Endodermal cell (in vitro differentiated cells): ENCODE measurements around the gene NIP7. TPM values are rescaled to one million over a fixed set of nuclear protein-coding genes. Genes with fewer than 3 reads are reported as not detected.

Experiments
- DNase-seq: peaks from one replicate; pipeline ENCODE4 v3.0.0-alpha.2; 2017
- H3K27ac ChIP-seq: 2 replicates; pipeline ENCODE4 v1.5.1; 2013; ENCODE audit warnings: mild to moderate bottlenecking, low read depth, low read length, moderate library complexity
- H3K27me3 ChIP-seq: 2 replicates; pipeline ENCODE4 v1.6.1; 2013; ENCODE audit warnings: mild to moderate bottlenecking, low read length, moderate library complexity; ENCODE audit not compliant: insufficient read depth, control insufficient read depth, poor library complexity, severe bottlenecking
- H3K36me3 ChIP-seq: 2 replicates; pipeline ENCODE4 v1.7.0; 2013; ENCODE audit warnings: mild to moderate bottlenecking, low read length, moderate library complexity; ENCODE audit not compliant: control insufficient read depth, insufficient read depth
- H3K4me1 ChIP-seq: one replicate; pipeline ENCODE4 v1.7.0; 2013; ENCODE audit warnings: low read length; ENCODE audit not compliant: control insufficient read depth, insufficient read depth
- H3K4me3 ChIP-seq: 2 replicates; pipeline ENCODE4 v1.5.1; 2013; ENCODE audit warnings: mild to moderate bottlenecking, low read length, moderate library complexity
- H3K9ac ChIP-seq: 2 replicates; pipeline ENCODE4 v1.6.1; 2013; ENCODE audit warnings: mild to moderate bottlenecking, low read length, moderate library complexity; ENCODE audit not compliant: poor library complexity, severe bottlenecking; ENCODE audit errors: extremely low read depth
- H3K9me3 ChIP-seq: 2 replicates; pipeline ENCODE4 v1.6.1; 2013; ENCODE audit warnings: mild to moderate bottlenecking, low read length, moderate library complexity; ENCODE audit not compliant: control insufficient read depth
- H3K27ac Mint-ChIP-seq: 2 replicates; pipeline ENCODE4 v1.8.0; 2020; ENCODE audit warnings: mixed read lengths
- H3K27me3 Mint-ChIP-seq: 2 replicates; pipeline ENCODE4 v1.8.0; 2021; ENCODE audit warnings: mild to moderate bottlenecking, mixed read lengths; ENCODE audit not compliant: insufficient read depth
- H3K36me3 Mint-ChIP-seq: 2 replicates; pipeline ENCODE4 v1.8.0; 2020; ENCODE audit warnings: low read depth, mixed read lengths
- H3K4me1 Mint-ChIP-seq: 2 replicates; pipeline ENCODE4 v1.8.0; 2020; ENCODE audit warnings: mixed read lengths
- H3K4me3 Mint-ChIP-seq: 2 replicates; pipeline ENCODE4 v1.8.0; 2020; ENCODE audit warnings: mild to moderate bottlenecking, moderate library complexity, mixed read lengths
- H3K9me3 Mint-ChIP-seq: 2 replicates; pipeline ENCODE4 v1.8.0; 2020; ENCODE audit warnings: mild to moderate bottlenecking, mixed read lengths
- WGBS, 2 experiments: methylation state at CpG; one replicate each; pipeline versions ENCODE4 v1.1.5 to v1.1.7; 2013; ENCODE audit warnings: missing lambda C conversion rate in 2 of 2, mixed read lengths in 1 of 2; ENCODE audit not compliant: insufficient coverage in 1 of 2, insufficient read length in 1 of 2; 5-methylcytosine and 5-hydroxymethylcytosine counted together
- total RNA-seq, 2 donors: library from RNA; stranded (reverse); fragmentation: NEBNext Ultra II Directional in 1 of 2; extraction: Animal tissue kit (Norgen Biotek cat#: 25700) in 1 of 2; gene quantifications; 2 replicates in 1 of 2; 3 replicates in 1 of 2; pipeline ENCODE4 v1.2.1, GENCODE V29; 2021
- TF ChIP-seq, protein P1 (sequence below): fragments of 200-600 bp; sonication (generic); conservative IDR thresholded peaks from 2 replicates; pipeline ENCODE4 v1.5.0; 2021; ENCODE audit warnings: antibody characterized with exemption, mild to moderate bottlenecking

Gene NIP7
- total RNA-seq, 2 donors from 2014 or later, result 30.5 to 36.3 TPM

DNA sequence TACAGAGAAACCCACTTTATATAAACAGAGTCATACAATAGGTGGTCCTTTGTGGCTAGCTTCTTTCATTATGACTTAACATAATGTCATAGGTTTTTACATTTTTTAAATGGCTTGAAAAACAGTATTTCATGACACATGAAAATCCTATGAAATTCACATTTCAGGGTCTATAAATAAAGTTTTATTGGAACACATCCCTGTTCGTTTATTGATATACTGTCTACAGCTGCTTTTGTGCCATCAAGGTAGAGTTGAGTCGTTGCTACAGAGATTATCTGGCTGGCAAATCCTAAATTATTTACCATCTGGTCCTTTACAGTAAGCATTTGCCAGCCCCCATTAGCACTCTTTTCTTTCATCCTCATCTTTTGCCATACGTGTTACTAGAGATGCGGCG, 26.1 kb upstream of the NIP7 start:
- H3K9me3 ChIP-seq, result no peaks in the 10 kb centered on the region
- H3K36me3 Mint-ChIP-seq, result peaks cover 29% of the 10 kb centered on the region
- H3K9me3 Mint-ChIP-seq, result no peaks in the 10 kb centered on the region
- TF ChIP-seq, protein P1, sequence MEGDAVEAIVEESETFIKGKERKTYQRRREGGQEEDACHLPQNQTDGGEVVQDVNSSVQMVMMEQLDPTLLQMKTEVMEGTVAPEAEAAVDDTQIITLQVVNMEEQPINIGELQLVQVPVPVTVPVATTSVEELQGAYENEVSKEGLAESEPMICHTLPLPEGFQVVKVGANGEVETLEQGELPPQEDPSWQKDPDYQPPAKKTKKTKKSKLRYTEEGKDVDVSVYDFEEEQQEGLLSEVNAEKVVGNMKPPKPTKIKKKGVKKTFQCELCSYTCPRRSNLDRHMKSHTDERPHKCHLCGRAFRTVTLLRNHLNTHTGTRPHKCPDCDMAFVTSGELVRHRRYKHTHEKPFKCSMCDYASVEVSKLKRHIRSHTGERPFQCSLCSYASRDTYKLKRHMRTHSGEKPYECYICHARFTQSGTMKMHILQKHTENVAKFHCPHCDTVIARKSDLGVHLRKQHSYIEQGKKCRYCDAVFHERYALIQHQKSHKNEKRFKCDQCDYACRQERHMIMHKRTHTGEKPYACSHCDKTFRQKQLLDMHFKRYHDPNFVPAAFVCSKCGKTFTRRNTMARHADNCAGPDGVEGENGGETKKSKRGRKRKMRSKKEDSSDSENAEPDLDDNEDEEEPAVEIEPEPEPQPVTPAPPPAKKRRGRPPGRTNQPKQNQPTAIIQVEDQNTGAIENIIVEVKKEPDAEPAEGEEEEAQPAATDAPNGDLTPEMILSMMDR, result no peak
- no peak overlapping the region for H3K27ac ChIP-seq
- H3K27me3 Mint-ChIP-seq, result no peaks in the 10 kb centered on the region
- 97 to 100% methylated on average over 5 of the region's 5 CpGs for WGBS, 2 experiments
- DNase-seq, result no peak
- H3K4me1 ChIP-seq, result no peaks in the 10 kb centered on the region
- H3K4me3 Mint-ChIP-seq, result no peak overlapping the region
- H3K9ac ChIP-seq, result no peak overlapping the region
- H3K4me1 Mint-ChIP-seq, result peaks cover 5% of the 10 kb centered on the region
- no peaks in the 10 kb centered on the region for H3K27me3 ChIP-seq
- H3K27ac Mint-ChIP-seq, result no peak overlapping the region
- H3K36me3 ChIP-seq, result peaks cover 35% of the 10 kb centered on the region
- H3K4me3 ChIP-seq, result no peak overlapping the region

DNA sequence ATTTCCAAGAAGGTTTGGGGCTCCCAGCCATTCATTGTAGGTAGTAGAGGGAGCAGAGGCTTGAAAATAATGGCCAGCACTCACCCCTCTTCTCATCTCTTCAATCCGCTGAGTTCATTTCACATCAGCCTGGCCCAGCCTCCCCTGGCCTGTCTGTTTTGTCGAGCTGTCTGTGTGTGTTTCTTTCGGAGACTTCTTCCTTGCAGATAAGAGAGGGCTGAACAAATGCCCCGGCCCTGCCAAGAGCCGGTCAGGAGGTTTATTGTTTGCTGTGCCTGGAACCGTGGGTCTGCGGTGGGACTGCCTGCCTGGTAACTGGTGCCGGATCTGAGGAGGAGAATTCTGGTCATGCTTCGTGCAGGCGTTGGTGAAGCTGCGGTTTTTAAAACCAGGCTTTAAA, 25.0 kb upstream of the NIP7 start:
- TF ChIP-seq, protein P1, result no peak
- Histone ChIP-seq H3K27ac (no peak overlapping the region), H3K4me3 (no peak overlapping the region), H3K36me3 (peaks cover 46% of the 10 kb centered on the region), H3K4me1 (no peaks in the 10 kb centered on the region), H3K27me3 (no peaks in the 10 kb centered on the region), H3K9ac (no peak overlapping the region), H3K9me3 (no peaks in the 10 kb centered on the region)
- WGBS, 2 experiments, result 92 to 96% methylated on average over 11 of the region's 11 CpGs
- Mint-ChIP-seq H3K36me3 (peaks cover 36% of the 10 kb centered on the region), H3K27ac (peak overlapping the region; percentile 61), H3K9me3 (no peaks in the 10 kb centered on the region), H3K27me3 (no peaks in the 10 kb centered on the region), H3K4me1 (peaks cover 5% of the 10 kb centered on the region), H3K4me3 (no peak overlapping the region)
- DNase-seq, result no peak

DNA sequence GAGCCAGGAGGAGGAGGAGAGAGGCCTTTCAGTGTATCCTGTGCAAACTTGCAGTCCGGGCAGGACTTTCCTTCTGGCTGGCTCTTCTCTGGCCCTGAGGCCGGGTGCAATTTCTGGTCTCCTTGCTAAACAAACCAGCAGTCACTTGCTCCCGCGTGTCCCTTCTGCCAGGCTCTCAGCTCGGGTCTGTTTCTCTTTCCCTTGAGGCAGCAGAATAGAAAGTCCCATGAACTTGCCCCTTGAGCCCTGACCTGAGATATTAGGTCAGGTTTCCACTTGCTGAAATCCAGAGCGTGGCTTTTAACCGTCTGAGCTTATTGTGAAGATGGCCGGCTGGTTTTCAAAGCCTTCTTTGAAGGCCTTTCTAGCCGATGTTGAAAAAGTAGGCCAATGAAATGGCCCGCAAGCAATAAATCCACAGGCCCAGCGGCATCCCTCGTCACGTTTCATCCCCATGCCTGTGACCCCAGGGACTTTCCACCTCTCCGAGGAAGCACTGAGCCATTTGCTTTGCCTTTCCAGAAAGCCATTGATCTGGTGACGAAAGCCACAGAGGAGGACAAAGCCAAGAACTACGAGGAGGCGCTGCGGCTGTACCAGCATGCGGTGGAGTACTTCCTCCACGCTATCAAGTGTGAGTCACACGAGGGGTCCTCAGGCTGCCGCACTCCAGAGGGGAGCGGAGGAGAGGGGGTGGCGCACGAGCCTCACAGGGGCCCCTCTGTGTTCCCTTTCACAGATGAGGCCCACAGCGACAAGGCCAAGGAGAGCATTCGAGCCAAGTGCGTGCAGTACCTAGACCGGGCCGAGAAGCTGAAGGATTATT, 23.9 kb upstream of the NIP7 start:
- TF ChIP-seq, protein P1, result no peak
- no peaks in the 10 kb centered on the region for H3K9me3 Mint-ChIP-seq
- no peak overlapping the region for H3K4me3 Mint-ChIP-seq
- H3K4me1 Mint-ChIP-seq, result peaks cover 5% of the 10 kb centered on the region
- Histone ChIP-seq H3K4me1 (no peaks in the 10 kb centered on the region), H3K4me3 (no peak overlapping the region), H3K9me3 (no peaks in the 10 kb centered on the region), H3K27ac (no peak overlapping the region), H3K9ac (no peak overlapping the region), H3K27me3 (no peaks in the 10 kb centered on the region), H3K36me3 (peaks cover 54% of the 10 kb centered on the region)
- no peak for DNase-seq
- no peak overlapping the region for H3K27ac Mint-ChIP-seq
- no peaks in the 10 kb centered on the region for H3K27me3 Mint-ChIP-seq
- peaks cover 43% of the 10 kb centered on the region for H3K36me3 Mint-ChIP-seq
- 93 to 94% methylated on average over 28 to 30 of the region's 30 CpGs for WGBS, 2 experiments
